Skeletal muscle tissue (tissue), 4 donors: ENCODE measurements around the gene TMEM190. TPM values are rescaled to one million over a fixed set of nuclear protein-coding genes. Genes with fewer than 3 reads are reported as not detected.
"Not testable (repeated sequence)": the region's sequence is repeated elsewhere in the genome, so short reads cannot be mapped to it uniquely, and the experiment has no call there.

Experiments
- H3K27ac ChIP-seq: one replicate; pipeline ENCODE4 v1.7.0; 2013; ENCODE audit warnings: mild to moderate bottlenecking, low read depth, low read length, inconsistent platforms
- H3K27me3 ChIP-seq, 3 donors: one replicate each; pipeline ENCODE4 v1.7.0; 2013; ENCODE audit warnings: low read length in 3 of 3; ENCODE audit not compliant: control insufficient read depth in 3 of 3, insufficient read depth in 3 of 3
- H3K36me3 ChIP-seq, 3 donors: one replicate each; pipeline ENCODE4 v1.7.0; 2013; ENCODE audit warnings: low read length in 3 of 3; ENCODE audit not compliant: control insufficient read depth in 3 of 3, insufficient read depth in 3 of 3
- H3K4me1 ChIP-seq, 3 donors: one replicate each; pipeline ENCODE4 v1.7.0; 2013; ENCODE audit warnings: low read length in 3 of 3, mild to moderate bottlenecking in 3 of 3; ENCODE audit not compliant: control insufficient read depth in 3 of 3, insufficient read depth in 3 of 3
- H3K4me3 ChIP-seq, 3 donors: one replicate each; pipeline ENCODE4 v1.7.0; 2013; ENCODE audit warnings: low read length in 3 of 3
- H3K9ac ChIP-seq, 3 donors: one replicate each; pipeline ENCODE4 v1.7.0; 2013; ENCODE audit warnings: low read length in 3 of 3, mild to moderate bottlenecking in 3 of 3, moderate library complexity in 2 of 3, low read depth in 1 of 3
- H3K9me3 ChIP-seq, 3 donors: one replicate each; pipeline ENCODE4 v1.7.0; 2013; ENCODE audit warnings: low read length in 3 of 3; ENCODE audit not compliant: control insufficient read depth in 3 of 3
- total RNA-seq: library from RNA; depleted of rRNA; stranded (reverse); fragments of >200 nt; gene quantifications from one replicate; pipeline ENCODE4 v1.2.3, GENCODE V29; 2014
- donor health status: Osteomylitis.

TMEM190 gene
- not detected for total RNA-seq

DNA sequence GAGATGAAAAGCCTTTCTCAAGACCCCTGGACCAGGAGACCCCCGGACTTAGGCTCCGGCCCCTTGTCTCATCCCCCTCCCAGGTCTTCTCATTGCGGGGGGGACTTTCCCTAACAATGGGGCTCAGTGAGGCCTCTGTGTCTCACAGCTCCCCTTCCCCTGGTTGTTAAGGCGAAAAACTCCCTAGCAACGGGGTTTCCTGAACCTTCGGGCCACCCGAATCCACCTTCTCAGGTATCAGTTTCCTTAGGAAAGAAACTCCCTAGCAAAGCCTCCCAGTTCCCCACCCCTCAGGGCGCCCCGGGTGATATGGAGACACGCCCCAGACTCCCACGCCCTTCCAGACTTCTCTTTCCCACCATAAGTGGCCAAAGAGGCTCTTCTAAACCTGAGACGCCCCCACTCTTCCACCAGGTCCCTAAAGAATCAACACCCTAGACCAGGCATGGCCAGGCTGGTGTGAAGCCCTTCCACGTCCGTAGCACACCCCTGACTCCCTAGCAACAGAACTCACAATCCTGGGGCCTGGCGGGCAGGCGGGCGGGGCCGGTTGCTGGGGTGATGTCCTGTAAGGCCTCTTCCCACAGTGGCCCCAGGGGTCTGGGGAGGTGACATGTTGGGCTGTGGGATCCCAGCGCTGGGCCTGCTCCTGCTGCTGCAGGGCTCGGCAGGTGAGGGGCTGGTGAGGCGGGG, at the start of gene TMEM190:
TMEM190 (plus strand) TSS at position 586 of the 693 bp plus-strand sequence; CDS start at position 614, 28 bp downstream.
- Histone ChIP-seq H3K9me3 (no peaks in the 10 kb centered on the region), H3K36me3 (no peaks in the 10 kb centered on the region), H3K4me3 (no peak within 1 kb of the TSS), H3K27ac (no peak within 1 kb of the TSS), H3K27me3 (peaks cover 43 to 53% (median 53%) of the 10 kb centered on the region in 3 donors), H3K9ac (no peak within 1 kb of the TSS), H3K4me1 (peaks cover 0 to 2% (median 0%) of the 10 kb centered on the region in 3 donors)

GRCh38 chr19:55328774-55329318, 47.8 kb upstream of the TMEM190 start:
- H3K9ac ChIP-seq, H3K36me3 ChIP-seq, H3K27ac ChIP-seq, H3K4me1 ChIP-seq, H3K9me3 ChIP-seq, H3K4me3 ChIP-seq: not testable (repeated sequence)
- H3K27me3 ChIP-seq, result peaks cover 3 to 10% (median 7%) of the 10 kb centered on the region in 3 donors

DNA sequence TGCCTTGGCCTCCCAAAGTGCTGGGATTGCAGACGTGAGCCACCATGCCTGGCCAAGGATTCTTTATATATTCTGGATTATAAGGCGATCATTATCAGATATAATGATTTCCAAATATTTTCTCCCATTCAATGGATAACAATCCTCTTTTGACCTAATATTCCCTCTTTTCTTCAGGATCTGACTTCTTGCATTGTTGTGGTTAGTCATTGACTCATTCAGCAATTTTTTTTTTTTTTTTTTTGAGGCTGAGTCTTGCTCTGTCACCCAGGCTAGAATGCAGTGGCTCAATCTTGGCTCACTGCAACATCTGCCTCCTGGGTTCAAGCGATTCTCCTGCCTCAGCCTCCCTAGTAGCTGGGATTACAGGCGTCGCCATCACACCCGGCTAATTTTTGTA, 46.8 kb upstream of the TMEM190 start:
- not testable (repeated sequence) for H3K4me3 ChIP-seq, H3K9ac ChIP-seq, H3K4me1 ChIP-seq, H3K27ac ChIP-seq, H3K9me3 ChIP-seq, H3K36me3 ChIP-seq
- peaks cover 8 to 17% (median 11%) of the 10 kb centered on the region in 3 donors for H3K27me3 ChIP-seq

DNA sequence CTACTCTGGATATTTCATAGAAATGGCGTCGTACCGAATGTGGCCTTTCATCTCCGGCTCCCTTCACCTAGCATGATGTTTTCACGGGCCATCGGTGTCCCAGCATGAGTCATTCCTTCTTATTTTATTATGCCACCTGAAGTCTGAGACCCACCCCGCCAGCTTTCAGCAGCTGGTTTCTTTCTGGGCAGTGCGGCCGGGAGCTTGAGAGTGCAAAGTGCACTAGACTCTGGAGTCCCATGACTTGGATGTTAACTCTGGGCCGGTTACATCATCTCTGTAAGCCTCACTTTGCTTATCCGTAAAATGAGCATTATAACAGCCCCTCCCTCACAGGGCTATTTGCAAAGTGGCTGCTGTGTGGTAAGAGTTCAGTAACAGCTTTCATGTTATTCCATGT, 42.8 kb upstream of the TMEM190 start:
- H3K4me3 ChIP-seq, result no peak overlapping the region

GRCh38 chr19:55336101-55336500, 40.5 kb upstream of the TMEM190 start:
- Histone ChIP-seq H3K4me3 (no peak overlapping the region), H3K9me3 (no peaks in the 10 kb centered on the region), H3K9ac (no peak overlapping the region), H3K27ac (no peak overlapping the region), H3K27me3 (peaks cover 8 to 26% (median 19%) of the 10 kb centered on the region in 3 donors), H3K4me1 (peaks cover 15 to 19% (median 18%) of the 10 kb centered on the region in 3 donors), H3K36me3 (no peaks in the 10 kb centered on the region)

More for the DNA sequence above, 42.8 kb upstream of the TMEM190 start:
- Histone ChIP-seq H3K9me3 (no peaks in the 10 kb centered on the region), H3K36me3 (no peaks in the 10 kb centered on the region), H3K27ac (no peak overlapping the region), H3K4me1 (peaks cover 5 to 7% (median 6%) of the 10 kb centered on the region in 3 donors), H3K27me3 (peaks cover 8 to 30% (median 19%) of the 10 kb centered on the region in 3 donors), H3K9ac (no peak overlapping the region)

GRCh38 chr19:55339105-55339888, 37.3 kb upstream of the TMEM190 start, which contains the start of gene KMT5C:
TSS of gene KMT5C (plus strand) at chr19:55339876. CDS start at chr19:55341937, 2,061 bp downstream.
- Histone ChIP-seq H3K36me3 (peaks cover 6 to 14% (median 8%) of the 10 kb centered on the region in 3 donors), H3K9me3 (no peaks in the 10 kb centered on the region), H3K9ac (peak within 1 kb of the TSS; percentile 91 to 96 (median 91)), H3K27me3 (peaks cover 0 to 16% (median 8%) of the 10 kb centered on the region in 3 donors), H3K4me1 (peaks cover 20 to 25% (median 23%) of the 10 kb centered on the region in 3 donors), H3K27ac (peak within 1 kb of the TSS; percentile 98), H3K4me3 (peak within 1 kb of the TSS; percentile 78 to 86 (median 86))

DNA sequence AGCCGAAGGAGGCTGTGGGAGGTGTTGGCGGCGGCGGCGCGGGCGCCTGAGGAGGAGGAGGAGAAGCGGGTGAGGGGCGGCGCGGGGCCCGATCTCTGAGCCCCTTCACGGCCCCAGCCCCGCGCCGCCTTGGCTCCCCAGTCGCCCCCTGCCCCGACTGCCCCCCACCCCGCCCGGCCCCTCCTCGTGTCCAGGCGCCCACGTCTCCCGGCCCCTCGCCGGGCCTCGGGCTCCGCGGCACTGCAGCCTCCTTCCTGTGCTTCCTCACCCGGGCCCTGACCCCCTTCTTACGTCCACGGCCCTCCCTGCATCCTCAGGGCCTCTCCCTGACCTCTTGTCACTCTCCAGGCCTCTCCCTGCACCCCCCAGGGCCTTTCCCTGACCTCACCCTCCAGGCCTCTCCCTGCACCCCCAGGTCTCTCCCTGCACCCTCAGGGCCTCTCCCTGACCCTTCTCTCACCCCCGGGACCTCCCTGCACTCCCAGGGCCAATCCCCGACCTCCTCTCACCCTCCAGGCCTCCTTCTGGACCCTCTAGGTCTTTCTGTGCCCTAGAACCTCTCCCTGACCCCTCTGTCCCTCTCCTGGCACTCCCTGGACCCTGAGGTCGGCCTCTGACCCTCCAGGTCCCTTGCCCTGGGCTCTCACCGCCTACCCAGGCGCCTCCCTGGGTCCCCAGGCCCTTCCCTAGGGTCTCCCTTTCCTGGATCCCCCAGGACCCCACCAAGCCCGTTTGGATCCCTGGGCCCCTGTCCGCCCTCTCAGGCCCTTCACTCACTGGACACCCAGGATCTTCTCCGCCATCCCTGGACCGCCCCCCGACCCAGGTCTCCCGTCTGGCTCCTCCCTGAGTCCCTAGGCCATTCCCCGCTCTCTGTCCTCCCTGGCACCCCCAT, 36.5 kb upstream of the TMEM190 start:
- H3K4me3 ChIP-seq, result peak overlapping the region; percentile 74 to 86 (median 86)
- H3K36me3 ChIP-seq, result peaks cover 6 to 14% (median 8%) of the 10 kb centered on the region in 3 donors
- H3K27me3 ChIP-seq, result peaks cover 0 to 14% (median 8%) of the 10 kb centered on the region in 3 donors
- H3K4me1 ChIP-seq, result peaks cover 20 to 25% (median 23%) of the 10 kb centered on the region in 3 donors
- H3K27ac ChIP-seq, result peak overlapping the region; percentile 98
- H3K9me3 ChIP-seq, result no peaks in the 10 kb centered on the region
- H3K9ac ChIP-seq, result peak overlapping the region; percentile 88 to 96 (median 91)

DNA sequence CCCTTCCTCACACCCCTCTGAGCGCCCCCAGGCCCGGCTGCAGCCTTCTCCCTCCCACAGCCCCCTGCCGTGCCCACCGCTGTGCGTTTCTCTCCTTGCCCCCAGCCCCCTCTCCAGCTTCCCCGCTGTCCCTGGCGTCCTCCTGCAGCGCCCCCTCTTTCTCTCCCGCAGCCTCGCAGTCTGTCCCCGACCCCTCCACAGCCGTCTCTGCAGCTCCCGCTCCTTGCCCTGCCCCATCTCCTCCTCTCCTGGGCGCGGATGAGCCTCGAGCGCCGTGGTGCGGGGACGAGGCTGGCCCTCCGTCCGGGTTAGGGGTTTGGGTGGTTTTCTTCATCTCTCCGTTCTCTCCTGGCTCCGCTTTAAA, 35.9 kb upstream of the TMEM190 start:
- peak overlapping the region; percentile 88 to 96 (median 91) for H3K9ac ChIP-seq
- H3K27me3 ChIP-seq, result peaks cover 0 to 14% (median 8%) of the 10 kb centered on the region in 3 donors
- H3K4me1 ChIP-seq, result peaks cover 20 to 27% (median 23%) of the 10 kb centered on the region in 3 donors
- peak overlapping the region; percentile 74 to 86 (median 86) for H3K4me3 ChIP-seq
- H3K36me3 ChIP-seq, result peaks cover 6 to 14% (median 8%) of the 10 kb centered on the region in 3 donors
- no peaks in the 10 kb centered on the region for H3K9me3 ChIP-seq
- no peak overlapping the region for H3K27ac ChIP-seq

DNA sequence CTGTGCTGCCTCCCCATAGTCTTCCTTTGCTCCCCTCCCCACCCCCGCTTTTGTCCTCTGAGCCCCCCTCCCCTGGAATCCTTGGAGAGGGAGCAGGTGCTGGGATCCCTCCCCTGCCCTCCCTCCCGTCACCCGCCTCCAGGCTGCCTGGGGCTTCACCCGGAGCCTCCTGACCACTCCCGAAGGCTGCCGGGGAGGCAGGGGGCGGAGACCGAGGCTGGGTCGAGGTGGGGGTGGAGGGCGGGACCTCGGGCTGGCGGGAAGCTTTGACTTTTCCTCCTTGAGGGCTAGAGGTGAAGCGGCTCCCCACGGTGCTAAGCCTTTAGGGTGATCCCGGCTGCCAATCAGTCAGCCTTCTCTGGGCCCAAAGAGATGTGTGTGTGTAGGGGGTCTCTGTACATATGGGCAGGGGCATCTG, 35.4 kb upstream of the TMEM190 start:
- Histone ChIP-seq H3K9ac (peak overlapping the region in 1 of 3 donors; percentile 91), H3K27ac (no peak overlapping the region), H3K36me3 (peaks cover 6 to 14% (median 8%) of the 10 kb centered on the region in 3 donors), H3K27me3 (peaks cover 0 to 12% (median 6%) of the 10 kb centered on the region in 3 donors), H3K9me3 (no peaks in the 10 kb centered on the region), H3K4me1 (peaks cover 20 to 30% (median 23%) of the 10 kb centered on the region in 3 donors), H3K4me3 (peak overlapping the region; percentile 74 to 86 (median 86))
